HG02759 (cell line): ENCODE data around the gene KDSR.
A peak's percentile ranks its signal among the peaks of the same experiment; 100 is the strongest.

Source experiments
- ATAC-seq: cut with Tn5 transposase; IDR thresholded peaks from one replicate; pipeline ENCODE4 v1.9.1; 2021; ENCODE audit warnings: mild to moderate bottlenecking, moderate library complexity; ENCODE audit not compliant: unreplicated experiment

KDSR gene

GRCh38 chr18:63286926-63287325, 80.1 kb downstream of the KDSR start:
- ATAC-seq, result no peak

GRCh38 chr18:63284827-63285733, 81.9 kb downstream of the KDSR start:
- peak; percentile 96 for ATAC-seq

GRCh38 chr18:63284173-63284799, 82.7 kb downstream of the KDSR start:
- no peak for ATAC-seq

GRCh38 chr18:63283305-63284094, 83.5 kb downstream of the KDSR start:
- no peak for ATAC-seq

GRCh38 chr18:63282793-63283192, 84.2 kb downstream of the KDSR start:
- no peak for ATAC-seq
